GM12873 (cell line): ENCODE measurements around the gene KBTBD2.

Source experiments
- CTCF ChIP-seq: IDR thresholded peaks from 2 replicates; pipeline ENCODE4 v1.5.1; 2012; ENCODE audit warnings: low read depth, mild to moderate bottlenecking, moderate library complexity, low read length, control low read depth; ENCODE audit not compliant: insufficient read depth; ENCODE audit errors: missing control alignments

Gene KBTBD2

GRCh38 chr7:32928785-32929298 lies 37.3 kb upstream of the KBTBD2 start:
- TF ChIP-seq CTCF = no peak

- TF ChIP-seq CTCF = no peak
These were observed 30.3 kb upstream of the KBTBD2 start for GRCh38 chr7:32921896-32922295.

- TF ChIP-seq CTCF = no peak
These were observed 24.4 kb upstream of the KBTBD2 start for GRCh38 chr7:32916006-32916405.

GRCh38 chr7:32915041-32915536 lies 23.5 kb upstream of the KBTBD2 start:
- no peak for TF ChIP-seq CTCF

- TF ChIP-seq CTCF = peak; percentile 15
These were observed 22.6 kb upstream of the KBTBD2 start for GRCh38 chr7:32914184-32914583.

- no peak for TF ChIP-seq CTCF
These were observed 18.6 kb upstream of the KBTBD2 start for GRCh38 chr7:32910195-32910594.

GRCh38 chr7:32905175-32905662 lies 13.7 kb upstream of the KBTBD2 start:
- no peak for TF ChIP-seq CTCF
